Measurements from ENCODE around the gene SLC35E2B. TPM values are rescaled to one million over a fixed set of nuclear protein-coding genes. Genes with fewer than 3 reads are reported as not detected.
"Not testable (repeated sequence)": the region's sequence is repeated elsewhere in the genome, so short reads cannot be mapped to it uniquely, and the experiment has no call there.

Gene SLC35E2B
- polyA plus RNA-seq, 3 donors: 12.2 to 29.2 (median 17.7) TPM

GRCh38 chr1:1646326-1646725 lies 46.3 kb downstream of the SLC35E2B start:
- H3K4me1 Mint-ChIP-seq; H3K4me2 ChIP-seq (replicated peaks; ENCODE audit: extremely low read depth, low read length, poor library complexity, severe bottlenecking); H3K79me2 ChIP-seq (ENCODE audit: insufficient read depth, low read length); H3K27me3 Mint-ChIP-seq (ENCODE audit: low read depth in 3 of 3); H3K27me3 ChIP-seq (ENCODE audit: control insufficient read depth in 2 of 2, insufficient read depth in 2 of 2, low read length in 2 of 2); H3K4me3 Mint-ChIP-seq; H3K9me3 ChIP-seq (replicated peaks in 1 of 2; ENCODE audit: control insufficient read depth in 1 of 2, insufficient read depth in 1 of 2, low read length in 2 of 2); H3K27ac ChIP-seq (ENCODE audit: low read depth in 1 of 2, low read length in 2 of 2); H2AFZ ChIP-seq (ENCODE audit: insufficient read depth, low read depth, low read length, poor library complexity, severe bottlenecking); H3K9ac ChIP-seq (ENCODE audit: insufficient read depth, low read length, poor library complexity, severe bottlenecking); DNase-seq; H3K4me1 ChIP-seq (ENCODE audit: control insufficient read depth in 1 of 2, insufficient read depth in 2 of 2, low read length in 2 of 2); H3K27ac Mint-ChIP-seq; intact Hi-C loops (cut with micrococcal nuclease); H3K9me3 Mint-ChIP-seq; H4K20me1 ChIP-seq (ENCODE audit: insufficient read depth, low read length); H3K4me3 ChIP-seq (replicated peaks in 1 of 3; ENCODE audit: low read depth in 2 of 3, low read length in 3 of 3): not testable (repeated sequence)
- no CpG with 5 or more reads among the region's 5 CpGs for WGBS (ENCODE audit: insufficient coverage)
- peaks cover 44 to 55% of the 10 kb centered on the region in 2 donors for H3K36me3 Mint-ChIP-seq
- peaks cover 31 to 49% of the 10 kb centered on the region in 2 donors for H3K36me3 ChIP-seq (replicated peaks in 1 of 2; ENCODE audit: control insufficient read depth in 1 of 2, insufficient read depth in 2 of 2, low read length in 2 of 2)

- H3K4me2 ChIP-seq (replicated peaks; ENCODE audit: extremely low read depth, low read length, poor library complexity, severe bottlenecking); DNase-seq; H3K27ac Mint-ChIP-seq; H3K4me3 Mint-ChIP-seq; H3K9me3 Mint-ChIP-seq; H3K27me3 Mint-ChIP-seq (ENCODE audit: low read depth in 3 of 3); H3K4me1 Mint-ChIP-seq; H3K4me3 ChIP-seq (replicated peaks in 1 of 3; ENCODE audit: low read depth in 2 of 3, low read length in 3 of 3); H4K20me1 ChIP-seq (ENCODE audit: insufficient read depth, low read length); H3K27me3 ChIP-seq (ENCODE audit: control insufficient read depth in 2 of 2, insufficient read depth in 2 of 2, low read length in 2 of 2); H3K27ac ChIP-seq (ENCODE audit: low read depth in 1 of 2, low read length in 2 of 2); H3K79me2 ChIP-seq (ENCODE audit: insufficient read depth, low read length); intact Hi-C loops (cut with micrococcal nuclease); H3K9ac ChIP-seq (ENCODE audit: insufficient read depth, low read length, poor library complexity, severe bottlenecking); H2AFZ ChIP-seq (ENCODE audit: insufficient read depth, low read depth, low read length, poor library complexity, severe bottlenecking); H3K4me1 ChIP-seq (ENCODE audit: control insufficient read depth in 1 of 2, insufficient read depth in 2 of 2, low read length in 2 of 2); H3K9me3 ChIP-seq (replicated peaks in 1 of 2; ENCODE audit: control insufficient read depth in 1 of 2, insufficient read depth in 1 of 2, low read length in 2 of 2): not testable (repeated sequence)
- H3K36me3 ChIP-seq (replicated peaks in 1 of 2; ENCODE audit: control insufficient read depth in 1 of 2, insufficient read depth in 2 of 2, low read length in 2 of 2): peaks cover 16 to 29% of the 10 kb centered on the region in 2 donors
- peaks cover 30 to 36% of the 10 kb centered on the region in 2 donors for H3K36me3 Mint-ChIP-seq
- WGBS (ENCODE audit: insufficient coverage): 98% methylated on average over 12 of the region's 38 CpGs
These were observed 51.7 kb downstream of the SLC35E2B start for GRCh38 chr1:1640711-1641461.

- peaks cover 16 to 24% of the 10 kb centered on the region in 2 donors for H3K36me3 ChIP-seq (replicated peaks in 1 of 2; ENCODE audit: control insufficient read depth in 1 of 2, insufficient read depth in 2 of 2, low read length in 2 of 2)
- H3K9me3 Mint-ChIP-seq; H3K4me3 ChIP-seq (replicated peaks in 1 of 3; ENCODE audit: low read depth in 2 of 3, low read length in 3 of 3); H3K4me1 ChIP-seq (ENCODE audit: control insufficient read depth in 1 of 2, insufficient read depth in 2 of 2, low read length in 2 of 2); H2AFZ ChIP-seq (ENCODE audit: insufficient read depth, low read depth, low read length, poor library complexity, severe bottlenecking); H3K27me3 Mint-ChIP-seq (ENCODE audit: low read depth in 3 of 3); H3K9me3 ChIP-seq (replicated peaks in 1 of 2; ENCODE audit: control insufficient read depth in 1 of 2, insufficient read depth in 1 of 2, low read length in 2 of 2); H3K27me3 ChIP-seq (ENCODE audit: control insufficient read depth in 2 of 2, insufficient read depth in 2 of 2, low read length in 2 of 2); H4K20me1 ChIP-seq (ENCODE audit: insufficient read depth, low read length); DNase-seq; H3K79me2 ChIP-seq (ENCODE audit: insufficient read depth, low read length); intact Hi-C loops (cut with micrococcal nuclease); H3K4me2 ChIP-seq (replicated peaks; ENCODE audit: extremely low read depth, low read length, poor library complexity, severe bottlenecking); H3K27ac Mint-ChIP-seq; H3K4me3 Mint-ChIP-seq; H3K4me1 Mint-ChIP-seq; H3K9ac ChIP-seq (ENCODE audit: insufficient read depth, low read length, poor library complexity, severe bottlenecking); H3K27ac ChIP-seq (ENCODE audit: low read depth in 1 of 2, low read length in 2 of 2): not testable (repeated sequence)
- no CpG with 5 or more reads among the region's 25 CpGs for WGBS (ENCODE audit: insufficient coverage)
- peaks cover 29 to 35% of the 10 kb centered on the region in 2 donors for H3K36me3 Mint-ChIP-seq
These were observed 52.5 kb downstream of the SLC35E2B start for GRCh38 chr1:1640081-1640480.

GRCh38 chr1:1639368-1639767 lies 53.2 kb downstream of the SLC35E2B start:
- H2AFZ ChIP-seq (ENCODE audit: insufficient read depth, low read depth, low read length, poor library complexity, severe bottlenecking); H3K9ac ChIP-seq (ENCODE audit: insufficient read depth, low read length, poor library complexity, severe bottlenecking); H3K4me1 ChIP-seq (ENCODE audit: control insufficient read depth in 1 of 2, insufficient read depth in 2 of 2, low read length in 2 of 2); H3K4me2 ChIP-seq (replicated peaks; ENCODE audit: extremely low read depth, low read length, poor library complexity, severe bottlenecking); H3K27me3 ChIP-seq (ENCODE audit: control insufficient read depth in 2 of 2, insufficient read depth in 2 of 2, low read length in 2 of 2); H3K4me3 ChIP-seq (replicated peaks in 1 of 3; ENCODE audit: low read depth in 2 of 3, low read length in 3 of 3); H3K27me3 Mint-ChIP-seq (ENCODE audit: low read depth in 3 of 3); H3K9me3 ChIP-seq (replicated peaks in 1 of 2; ENCODE audit: control insufficient read depth in 1 of 2, insufficient read depth in 1 of 2, low read length in 2 of 2); H3K27ac ChIP-seq (ENCODE audit: low read depth in 1 of 2, low read length in 2 of 2); H3K27ac Mint-ChIP-seq; H3K4me1 Mint-ChIP-seq; intact Hi-C loops (cut with micrococcal nuclease); H4K20me1 ChIP-seq (ENCODE audit: insufficient read depth, low read length); H3K4me3 Mint-ChIP-seq; H3K9me3 Mint-ChIP-seq; H3K79me2 ChIP-seq (ENCODE audit: insufficient read depth, low read length); DNase-seq: not testable (repeated sequence)
- WGBS (ENCODE audit: insufficient coverage): 100% methylated on average over 3 of the region's 16 CpGs
- peaks cover 29 to 35% of the 10 kb centered on the region in 2 donors for H3K36me3 Mint-ChIP-seq
- peaks cover 16 to 24% of the 10 kb centered on the region in 2 donors for H3K36me3 ChIP-seq (replicated peaks in 1 of 2; ENCODE audit: control insufficient read depth in 1 of 2, insufficient read depth in 2 of 2, low read length in 2 of 2)

Data from CD14-positive monocyte (primary cell).